ENCODE data around the gene NKX3-2. TPM values are rescaled to one million over a fixed set of nuclear protein-coding genes. Genes with fewer than 3 reads are reported as not detected.
A peak's percentile ranks its signal among the peaks of the same experiment; 100 is the strongest.

Gene NKX3-2
- total and polyA plus RNA-seq, 9 of the 15 experiments (the other 6 are each of a cell fraction or from before 2014, with no cell fraction given): 0.03 to 0.81 (median 0.27) TPM; not detected in 1

DNA sequence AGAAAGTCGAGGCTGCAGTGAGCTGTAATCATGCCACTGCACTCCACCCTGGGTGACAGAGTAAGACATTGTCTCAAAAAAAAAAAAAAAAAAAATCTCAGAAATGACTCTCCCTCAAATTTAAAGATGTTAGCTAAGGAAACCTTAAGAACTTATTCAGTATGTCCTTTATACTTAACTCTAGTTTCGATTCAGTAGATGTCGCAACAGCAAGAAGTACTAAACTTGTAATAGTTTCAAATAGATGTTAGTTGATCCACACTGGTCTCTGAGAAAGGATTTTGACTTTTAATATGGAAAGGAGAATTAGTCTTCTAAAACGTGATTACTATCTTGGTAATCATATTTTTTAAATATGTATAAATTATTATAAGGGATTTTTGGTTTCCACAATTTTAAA lies 29.6 kb downstream of the NKX3-2 start:
- FAIRE-seq: no peak
- H3K9ac ChIP-seq (ENCODE audit: insufficient read depth in 1 of 2, low read depth in 2 of 2, low read length in 2 of 2): no peak overlapping the region
- WGBS (ENCODE audit: insufficient coverage, low coverage, missing lambda C conversion rate): 11% methylated on average over 4 of the region's 4 CpGs
- H3K36me3 ChIP-seq (ENCODE audit: control insufficient read depth, insufficient read depth, low read length): no peaks in the 10 kb centered on the region
- H4K20me1 ChIP-seq (replicated peaks; ENCODE audit: control insufficient read depth, insufficient read depth, low read length): no peaks in the 10 kb centered on the region
- no peaks in the 10 kb centered on the region for H3K4me1 ChIP-seq (replicated peaks in 1 of 2; ENCODE audit: control insufficient read depth in 2 of 2, insufficient read depth in 2 of 2, low read length in 2 of 2)
- no peak for TF ChIP-seq ZFPM2 (CRISPR knock-in tag; IDR thresholded peaks at IDR 0.05)
- no peak for TF ChIP-seq MTA1 (IDR thresholded peaks at IDR 0.05; ENCODE audit: borderline replicate concordance)
- TF ChIP-seq SAFB (IDR thresholded peaks at IDR 0.05; ENCODE audit: borderline replicate concordance, low read depth, low read length): no peak
- TF ChIP-seq, protein P1, sequence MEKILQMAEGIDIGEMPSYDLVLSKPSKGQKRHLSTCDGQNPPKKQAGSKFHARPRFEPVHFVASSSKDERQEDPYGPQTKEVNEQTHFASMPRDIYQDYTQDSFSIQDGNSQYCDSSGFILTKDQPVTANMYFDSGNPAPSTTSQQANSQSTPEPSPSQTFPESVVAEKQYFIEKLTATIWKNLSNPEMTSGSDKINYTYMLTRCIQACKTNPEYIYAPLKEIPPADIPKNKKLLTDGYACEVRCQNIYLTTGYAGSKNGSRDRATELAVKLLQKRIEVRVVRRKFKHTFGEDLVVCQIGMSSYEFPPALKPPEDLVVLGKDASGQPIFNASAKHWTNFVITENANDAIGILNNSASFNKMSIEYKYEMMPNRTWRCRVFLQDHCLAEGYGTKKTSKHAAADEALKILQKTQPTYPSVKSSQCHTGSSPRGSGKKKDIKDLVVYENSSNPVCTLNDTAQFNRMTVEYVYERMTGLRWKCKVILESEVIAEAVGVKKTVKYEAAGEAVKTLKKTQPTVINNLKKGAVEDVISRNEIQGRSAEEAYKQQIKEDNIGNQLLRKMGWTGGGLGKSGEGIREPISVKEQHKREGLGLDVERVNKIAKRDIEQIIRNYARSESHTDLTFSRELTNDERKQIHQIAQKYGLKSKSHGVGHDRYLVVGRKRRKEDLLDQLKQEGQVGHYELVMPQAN (IDR thresholded peaks at IDR 0.05; ENCODE audit: borderline replicate concordance): no peak
- TF ChIP-seq, protein P2, sequence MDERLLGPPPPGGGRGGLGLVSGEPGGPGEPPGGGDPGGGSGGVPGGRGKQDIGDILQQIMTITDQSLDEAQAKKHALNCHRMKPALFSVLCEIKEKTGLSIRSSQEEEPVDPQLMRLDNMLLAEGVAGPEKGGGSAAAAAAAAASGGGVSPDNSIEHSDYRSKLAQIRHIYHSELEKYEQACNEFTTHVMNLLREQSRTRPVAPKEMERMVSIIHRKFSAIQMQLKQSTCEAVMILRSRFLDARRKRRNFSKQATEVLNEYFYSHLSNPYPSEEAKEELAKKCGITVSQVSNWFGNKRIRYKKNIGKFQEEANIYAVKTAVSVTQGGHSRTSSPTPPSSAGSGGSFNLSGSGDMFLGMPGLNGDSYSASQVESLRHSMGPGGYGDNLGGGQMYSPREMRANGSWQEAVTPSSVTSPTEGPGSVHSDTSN (CRISPR knock-in tag; IDR thresholded peaks at IDR 0.05; ENCODE audit: low read depth): no peak
- TF ChIP-seq, protein P2 (tag; conservative IDR thresholded peaks at IDR 0.05; ENCODE audit: low read depth): no peak
- TF ChIP-seq ZNF324 (CRISPR knock-in tag; IDR thresholded peaks at IDR 0.05): no peak
- TF ChIP-seq CEBPG (CRISPR knock-in tag; IDR thresholded peaks at IDR 0.05): no peak
- peak; percentile 41 to 72; a peak in 3 of 4 replicates for TF ChIP-seq CEBPG (tag; conservative IDR thresholded peaks at IDR 0.05 in 1 of 2, IDR thresholded peaks at IDR 0.05 in 1 of 2)
- TF ChIP-seq CEBPB (tag; IDR thresholded peaks at IDR 0.05): peak; percentile 72
- ATAC-seq: no peak
- H3K9me3 ChIP-seq (replicated peaks; ENCODE audit: control insufficient read depth, insufficient read depth, low read depth, low read length): no peaks in the 10 kb centered on the region
- no peak overlapping the region for H3K4me3 ChIP-seq
- ChIA-PET POLR2A (no interaction called here), CTCF (ENCODE audit: low intra/inter-chr PET ratio) (no interaction called here)
- no peaks in the 10 kb centered on the region for H3K9me1 ChIP-seq (ENCODE audit: control insufficient read depth, insufficient read depth, low read length)
- no peak overlapping the region for H2AFZ ChIP-seq (ENCODE audit: low read depth, low read length)
- no peak overlapping the region for H3K27ac ChIP-seq (ENCODE audit: extremely low read depth, low read depth, low read length)
- H3K4me2 ChIP-seq (ENCODE audit: insufficient read depth, low read length): no peak overlapping the region
- no peak for DNase-seq (ENCODE audit: extremely low read depth in 1 of 4, low spot score in 3 of 4)
- in situ Hi-C loops (cut with MboI) (no loop called here), intact Hi-C loops (cut with micrococcal nuclease) (no loop called here)
- H3K79me2 ChIP-seq (ENCODE audit: control insufficient read depth, insufficient read depth, low read length): no peaks in the 10 kb centered on the region
- BruUV-seq (replicated peaks): no TSS peak
- H3K27me3 ChIP-seq (ENCODE audit: control insufficient read depth in 2 of 2, insufficient read depth in 2 of 2, low read length in 2 of 2): no peaks in the 10 kb centered on the region
